NCI-H146 treated with DMSO at 0.1 percent for 48 hours (cell line): ENCODE data around the gene BAZ1A.
"Not testable (repeated sequence)": the region's sequence is repeated elsewhere in the genome, so short reads cannot be mapped to it uniquely, and the experiment has no call there.

ENCODE experiments used
- DNase-seq: peaks from one replicate; lab custom pipeline; 2025; ENCODE audit not compliant: unreplicated experiment; lab: John Stamatoyannopoulos, UW

Gene BAZ1A

GRCh38 chr14:34792598-34792997 lies 82.6 kb downstream of the BAZ1A start:
- no peak for DNase-seq

- DNase-seq, result no peak
Observed at GRCh38 chr14:34785223-34786006, 89.7 kb downstream of the BAZ1A start.

- no peak for DNase-seq
Observed at GRCh38 chr14:34782031-34782430, 93.1 kb downstream of the BAZ1A start.

GRCh38 chr14:34781242-34781641 lies 93.9 kb downstream of the BAZ1A start:
- no peak for DNase-seq

GRCh38 chr14:34780646-34781045 lies 94.5 kb downstream of the BAZ1A start:
- DNase-seq, result no peak

DNA sequence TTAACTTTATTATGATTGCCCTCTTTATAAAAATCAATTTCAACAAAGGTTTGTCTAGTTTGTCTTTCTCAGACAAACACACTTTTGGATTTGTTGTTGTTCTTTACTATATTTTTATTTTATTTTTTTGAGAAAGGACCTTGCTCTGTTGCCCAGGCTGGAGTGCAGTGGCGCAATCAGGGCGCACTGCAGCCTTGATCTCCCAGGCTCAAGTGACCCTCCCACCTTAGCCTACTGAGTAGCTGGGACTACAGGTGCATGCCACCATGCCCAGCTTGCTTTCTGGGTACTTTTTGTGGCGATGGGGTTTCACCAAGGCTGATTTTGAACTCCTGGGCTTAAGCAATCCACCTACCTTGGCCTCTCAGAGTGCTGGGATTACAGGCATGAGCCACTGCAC lies 96.4 kb downstream of the BAZ1A start:
- DNase-seq, result no peak

GRCh38 chr14:34776611-34777010 lies 98.5 kb downstream of the BAZ1A start:
- no peak for DNase-seq

- DNase-seq, result no peak
Observed at GRCh38 chr14:34775922-34776321, 99.2 kb downstream of the BAZ1A start.

GRCh38 chr14:34775342-34775741 lies 99.8 kb downstream of the BAZ1A start:
- no peak for DNase-seq

GRCh38 chr14:34770901-34771300 lies 104.3 kb downstream of the BAZ1A start:
- DNase-seq, result no peak

DNA sequence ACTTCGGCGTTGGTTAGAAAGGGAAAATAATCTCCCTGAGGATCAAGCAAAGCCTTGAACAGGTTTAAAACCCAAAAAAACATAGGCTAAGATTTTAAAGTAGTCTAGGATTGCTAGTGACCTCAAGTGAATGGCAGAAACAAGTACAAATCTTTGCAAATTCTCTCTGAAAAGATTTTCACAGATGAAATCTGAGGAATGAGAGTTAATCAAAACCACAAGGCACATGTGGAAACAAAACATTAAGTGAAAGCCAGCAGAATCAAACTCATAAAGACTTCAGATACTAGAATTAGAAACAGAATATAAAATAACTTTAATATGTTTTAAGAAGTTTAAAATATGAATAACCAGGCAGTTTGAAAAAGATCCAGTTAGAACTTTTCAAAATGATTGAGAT lies 108.6 kb downstream of the BAZ1A start:
- DNase-seq, result no peak

DNA sequence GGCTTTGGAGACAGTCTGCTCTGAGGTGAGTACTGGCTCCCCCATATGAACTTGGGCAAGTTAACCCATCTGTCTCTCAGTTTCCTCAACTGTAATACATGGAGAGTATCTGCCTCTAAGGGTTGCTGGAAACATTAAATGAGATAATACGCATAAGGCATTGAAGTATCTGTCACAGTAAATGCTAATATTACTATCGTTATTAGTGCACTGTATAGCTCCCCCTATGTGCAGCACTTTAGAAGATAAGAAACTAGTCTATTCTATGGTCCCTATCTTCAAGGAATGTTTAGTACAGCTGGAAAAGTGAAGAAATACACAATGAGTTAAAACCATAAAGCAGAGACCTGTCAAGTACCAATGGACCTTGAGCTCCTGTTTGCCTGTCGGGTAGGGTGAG lies 109.1 kb downstream of the BAZ1A start:
- no peak for DNase-seq

GRCh38 chr14:34755215-34755614 lies 119.9 kb downstream of the BAZ1A start:
- no peak for DNase-seq

GRCh38 chr14:34754687-34755086 lies 120.5 kb downstream of the BAZ1A start:
- DNase-seq, result no peak

- no peak for DNase-seq
Observed at GRCh38 chr14:34750670-34751069, 124.5 kb downstream of the BAZ1A start.

DNA sequence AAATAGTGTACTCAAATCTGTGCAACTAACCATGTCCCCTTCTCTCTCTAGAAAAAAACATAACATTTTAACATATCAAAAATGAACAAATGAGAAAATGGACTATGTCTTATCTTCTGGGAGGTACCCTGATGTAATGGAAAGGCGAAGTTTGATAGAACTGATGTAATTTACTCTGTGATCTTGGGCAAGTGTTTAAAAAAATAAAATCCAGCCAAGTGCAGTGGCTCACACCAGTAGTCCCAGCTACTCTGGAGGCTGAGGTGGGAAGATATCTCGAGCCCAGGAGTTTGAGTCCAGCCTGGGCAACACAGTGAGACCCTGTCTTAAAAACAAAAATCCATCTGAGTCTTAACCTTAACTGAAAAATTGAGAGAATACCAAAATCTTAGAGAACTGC lies 124.9 kb downstream of the BAZ1A start:
- no peak for DNase-seq

DNA sequence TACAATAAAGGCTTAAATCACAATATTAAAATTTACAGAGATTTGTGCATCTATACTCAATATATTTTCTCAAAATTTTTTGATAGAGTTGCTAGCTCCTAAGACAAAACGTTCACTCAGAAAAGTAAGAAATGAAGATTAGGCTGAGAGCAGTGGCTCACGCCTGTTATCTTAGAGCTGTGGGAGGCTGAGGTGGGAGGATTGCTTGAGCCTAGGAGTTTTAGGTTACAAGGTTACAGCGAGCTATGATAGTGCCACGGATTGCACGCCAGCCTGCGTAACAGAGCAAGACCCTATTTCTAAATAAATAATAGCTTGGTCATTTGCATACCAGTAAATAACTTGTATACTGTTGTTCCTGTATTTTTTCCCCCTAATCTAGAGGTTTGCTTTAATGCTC lies 125.8 kb downstream of the BAZ1A start:
- DNase-seq, result no peak

GRCh38 chr14:34742270-34743115 lies 132.7 kb downstream of the BAZ1A start:
- DNase-seq, result no peak

DNA sequence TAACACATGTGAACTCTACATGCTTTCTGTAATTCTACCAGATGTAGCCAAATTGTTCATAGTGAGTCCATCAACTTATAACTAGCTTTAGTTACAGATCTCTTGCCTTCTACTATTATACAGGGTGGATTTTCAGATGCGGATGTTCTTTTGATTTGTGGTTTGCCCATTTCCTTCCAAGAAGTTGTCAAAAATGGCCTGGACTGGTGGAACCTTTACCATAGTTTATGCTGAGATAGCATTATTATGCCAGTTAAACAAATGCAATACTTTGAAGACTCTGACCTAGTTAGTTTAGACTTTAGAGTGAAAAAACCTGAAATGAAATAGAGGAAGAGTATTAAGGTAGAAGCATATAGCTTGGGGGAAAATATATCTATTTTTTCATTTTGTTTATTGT lies 133.3 kb downstream of the BAZ1A start:
- DNase-seq, result no peak

GRCh38 chr14:34740139-34740538 lies 135.0 kb downstream of the BAZ1A start:
- not testable (repeated sequence) for DNase-seq

GRCh38 chr14:34737079-34737478 lies 138.1 kb downstream of the BAZ1A start:
- DNase-seq, result not testable (repeated sequence)

DNA sequence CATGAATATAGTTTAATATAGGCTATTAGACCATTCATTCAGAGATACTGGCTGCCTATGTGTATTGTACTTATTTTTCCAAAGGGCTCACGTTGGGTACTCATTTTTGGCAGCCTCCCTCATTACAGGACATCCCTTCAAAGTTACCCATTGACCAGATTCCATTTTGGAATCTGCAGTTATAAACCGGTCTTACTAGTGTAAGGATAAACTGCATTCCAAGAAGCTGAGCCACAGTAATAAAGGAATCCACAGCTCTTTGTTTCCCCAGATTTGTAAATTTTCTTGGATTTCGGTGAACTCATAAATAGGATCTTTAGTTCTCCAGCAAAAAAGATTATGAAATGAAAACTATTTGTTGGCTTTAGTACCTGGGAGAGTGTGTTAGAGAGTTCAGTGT lies 141.9 kb downstream of the BAZ1A start:
- DNase-seq, result no peak
